Thyroid gland (tissue), 4 donors: Measurements from ENCODE around the gene EIF2AK3. TPM values are rescaled to one million over a fixed set of nuclear protein-coding genes. Genes with fewer than 3 reads are reported as not detected.

ENCODE experiments used
- DNase-seq, 2 donors: peaks; one replicate each; pipeline ENCODE4 v3.0.0-alpha.2; 2019
- H3K27ac ChIP-seq, 3 donors: fragments of 200-600 bp; sonication (generic); 1 replicate in 2 of 3; 2 replicates in 1 of 3; pipeline ENCODE4 v1.5.1; 2016 to 2019; ENCODE audit warnings: mild to moderate bottlenecking in 1 of 3, moderate library complexity in 1 of 3
- H3K27me3 ChIP-seq: fragments of 200-600 bp; sonication (generic); one replicate; pipeline ENCODE4 v1.5.1; 2019
- H3K36me3 ChIP-seq, 2 donors: fragments of 200-600 bp; sonication (generic); one replicate each; pipeline ENCODE4 v1.5.1; 2016 to 2019
- H3K4me1 ChIP-seq, 2 donors: fragments of 200-600 bp; sonication (generic); one replicate each; pipeline ENCODE4 v1.5.1; 2017 to 2019
- H3K4me3 ChIP-seq, 3 donors: fragments of 200-600 bp; sonication (generic); replicated peaks in 1 of 3; 1 replicate in 2 of 3; 2 replicates in 1 of 3; pipeline ENCODE4 v1.5.1; 2016; ENCODE audit warnings: mild to moderate bottlenecking in 1 of 3
- H3K9me3 ChIP-seq: fragments of 200-600 bp; sonication (generic); one replicate; pipeline ENCODE4 v1.5.1; 2017
- CTCF ChIP-seq, 6 experiments: fragments of 200-600 bp in 3 of 6; fragments of 450-650 bp in 3 of 6; sonication (generic) in 3 of 6; IDR thresholded peaks; one replicate each; pipeline ENCODE4 v1.5.1; 2016 to 2019; ENCODE audit warnings: antibody characterized with exemption in 6 of 6, mild to moderate bottlenecking in 2 of 6, inconsistent platforms in 1 of 6, moderate library complexity in 1 of 6
- POLR2A ChIP-seq, 2 donors: fragments of 450-650 bp; IDR thresholded peaks; one replicate each; pipeline ENCODE4 v1.6.1; 2017; ENCODE audit warnings: antibody characterized with exemption in 2 of 2, mild to moderate bottlenecking in 2 of 2, moderate library complexity in 1 of 2
- WGBS, 2 donors: methylation state at CpG; one replicate each; pipeline ENCODE4 v1.1.5; 2017; 5-methylcytosine and 5-hydroxymethylcytosine counted together
- intact Hi-C: fragments of 100-400 bp; cut with DNase I; formaldehyde crosslinking; loops from one replicate; pipeline ENCODE4 v1.15.1; 2023
- total RNA-seq, 4 donors: library from RNA; depleted of rRNA; stranded (reverse); fragments of >200 nt; gene quantifications; one replicate each; pipeline ENCODE4 v1.2.3, GENCODE V29; 2016

The EIF2AK3 gene
- total RNA-seq, 4 donors from 2014 or later: 35.3 to 52.1 (median 42.9) TPM

GRCh38 chr2:88575630-88576029 lies 51.6 kb downstream of the EIF2AK3 start:
- intact Hi-C loops: no loop called here
- WGBS, 2 donors: 100% methylated on average over 2 of the region's 2 CpGs
- H3K36me3 ChIP-seq: peaks cover 17 to 34% of the 10 kb centered on the region in 2 donors

GRCh38 chr2:88575051-88575450 lies 52.2 kb downstream of the EIF2AK3 start:
- WGBS, 2 donors: 49 to 92% methylated on average over 1 to 2 of the region's 2 CpGs
- peaks cover 17 to 40% of the 10 kb centered on the region in 2 donors for H3K36me3 ChIP-seq
- DNase-seq: no peak
- H3K4me3 ChIP-seq: no peak overlapping the region
- intact Hi-C loops: no loop called here
- no peaks in the 10 kb centered on the region for H3K27me3 ChIP-seq
- TF ChIP-seq CTCF (IDR thresholded peaks at IDR 0.05) (no peak), POLR2A (IDR thresholded peaks at IDR 0.05) (no peak)
- no peaks in the 10 kb centered on the region for H3K9me3 ChIP-seq
- H3K4me1 ChIP-seq: no peaks in the 10 kb centered on the region
- H3K27ac ChIP-seq: no peak overlapping the region

More at GRCh38 chr2:88575630-88576029, 51.6 kb downstream of the EIF2AK3 start:
- Histone ChIP-seq H3K4me3 (no peak overlapping the region), H3K27ac (no peak overlapping the region), H3K4me1 (no peaks in the 10 kb centered on the region), H3K9me3 (no peaks in the 10 kb centered on the region), H3K27me3 (no peaks in the 10 kb centered on the region)
- no peak for DNase-seq
- TF ChIP-seq POLR2A (IDR thresholded peaks at IDR 0.05) (no peak), CTCF (IDR thresholded peaks at IDR 0.05) (no peak)

GRCh38 chr2:88574445-88574844 lies 52.8 kb downstream of the EIF2AK3 start:
- TF ChIP-seq CTCF (IDR thresholded peaks at IDR 0.05) (no peak), POLR2A (IDR thresholded peaks at IDR 0.05) (no peak)
- 79 to 84% methylated on average over 5 of the region's 5 CpGs for WGBS, 2 donors
- no peak for DNase-seq
- Histone ChIP-seq H3K36me3 (peaks cover 21 to 45% of the 10 kb centered on the region in 2 donors), H3K27me3 (no peaks in the 10 kb centered on the region), H3K4me1 (no peaks in the 10 kb centered on the region), H3K9me3 (no peaks in the 10 kb centered on the region), H3K27ac (no peak overlapping the region), H3K4me3 (no peak overlapping the region)
- intact Hi-C loops: no loop called here

- Histone ChIP-seq H3K27ac (no peak overlapping the region), H3K27me3 (no peaks in the 10 kb centered on the region), H3K36me3 (peaks cover 6 to 17% of the 10 kb centered on the region in 2 donors), H3K9me3 (no peaks in the 10 kb centered on the region), H3K4me3 (no peak overlapping the region), H3K4me1 (peaks cover 0 to 4% of the 10 kb centered on the region in 2 donors)
- WGBS, 2 donors: 92 to 94% methylated on average over 3 of the region's 3 CpGs
- DNase-seq: no peak
- TF ChIP-seq CTCF (IDR thresholded peaks at IDR 0.05) (no peak), POLR2A (IDR thresholded peaks at IDR 0.05) (no peak)
- intact Hi-C loops: no loop called here
These were observed 59.1 kb downstream of the EIF2AK3 start for GRCh38 chr2:88568179-88568578.

GRCh38 chr2:88564402-88564801 lies 62.9 kb downstream of the EIF2AK3 start:
- no peak for TF ChIP-seq POLR2A (IDR thresholded peaks at IDR 0.05)
- TF ChIP-seq CTCF (IDR thresholded peaks at IDR 0.05): no peak
- H3K27ac ChIP-seq: no peak overlapping the region
- no peak for DNase-seq
- peaks cover 15 to 16% of the 10 kb centered on the region in 2 donors for H3K36me3 ChIP-seq
- 93 to 97% methylated on average over 2 of the region's 2 CpGs for WGBS, 2 donors
- H3K27me3 ChIP-seq: no peaks in the 10 kb centered on the region
- H3K4me3 ChIP-seq: no peak overlapping the region
- no peaks in the 10 kb centered on the region for H3K9me3 ChIP-seq
- intact Hi-C loops: no loop called here
- peaks cover 0 to 4% of the 10 kb centered on the region in 2 donors for H3K4me1 ChIP-seq
